Right lobe of liver (tissue), 4 donors: ENCODE results near the gene DMWD.

Experiments
- POLR2A ChIP-seq: fragments of 450-650 bp; IDR thresholded peaks from one replicate; pipeline ENCODE4 v1.6.1; 2017; ENCODE audit warnings: antibody characterized with exemption, mild to moderate bottlenecking
- TF ChIP-seq, protein P1 (sequence below), 4 donors: fragments of 200-600 bp in 3 of 4; fragments of 450-650 bp in 1 of 4; IDR thresholded peaks; one replicate each; pipeline versions ENCODE4 v1.5.1 to v1.8.0; 2016 to 2022; ENCODE audit warnings: antibody characterized with exemption in 4 of 4, mild to moderate bottlenecking in 2 of 4
- donor health status: DM: no; HTN: no; CAD: no.
- donor health status: DM: no; HTN: no; CAD: no.
- donor health status: DM: no; HTN: yes; CAD: no.

DNA sequence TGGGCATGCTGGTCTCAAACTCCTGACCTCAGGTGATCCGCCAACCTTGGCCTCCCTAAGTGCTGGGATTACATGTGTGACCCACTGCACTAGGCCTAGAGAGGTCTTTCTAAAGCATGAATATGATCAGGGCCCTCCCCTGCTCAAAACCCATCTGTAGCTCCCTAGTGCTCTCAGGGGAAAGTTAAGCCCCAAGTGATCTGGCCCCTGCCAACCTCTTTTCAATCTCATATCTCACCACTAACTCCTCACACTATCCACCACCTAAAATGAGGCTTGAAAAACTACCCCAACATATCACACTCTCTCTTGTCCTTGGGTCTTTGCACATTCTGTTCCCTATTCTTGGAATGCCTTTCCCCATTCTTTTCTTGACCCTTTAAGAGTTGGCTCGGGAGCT is 2.0 kb upstream of the DMWD start:
- TF ChIP-seq, protein P1, sequence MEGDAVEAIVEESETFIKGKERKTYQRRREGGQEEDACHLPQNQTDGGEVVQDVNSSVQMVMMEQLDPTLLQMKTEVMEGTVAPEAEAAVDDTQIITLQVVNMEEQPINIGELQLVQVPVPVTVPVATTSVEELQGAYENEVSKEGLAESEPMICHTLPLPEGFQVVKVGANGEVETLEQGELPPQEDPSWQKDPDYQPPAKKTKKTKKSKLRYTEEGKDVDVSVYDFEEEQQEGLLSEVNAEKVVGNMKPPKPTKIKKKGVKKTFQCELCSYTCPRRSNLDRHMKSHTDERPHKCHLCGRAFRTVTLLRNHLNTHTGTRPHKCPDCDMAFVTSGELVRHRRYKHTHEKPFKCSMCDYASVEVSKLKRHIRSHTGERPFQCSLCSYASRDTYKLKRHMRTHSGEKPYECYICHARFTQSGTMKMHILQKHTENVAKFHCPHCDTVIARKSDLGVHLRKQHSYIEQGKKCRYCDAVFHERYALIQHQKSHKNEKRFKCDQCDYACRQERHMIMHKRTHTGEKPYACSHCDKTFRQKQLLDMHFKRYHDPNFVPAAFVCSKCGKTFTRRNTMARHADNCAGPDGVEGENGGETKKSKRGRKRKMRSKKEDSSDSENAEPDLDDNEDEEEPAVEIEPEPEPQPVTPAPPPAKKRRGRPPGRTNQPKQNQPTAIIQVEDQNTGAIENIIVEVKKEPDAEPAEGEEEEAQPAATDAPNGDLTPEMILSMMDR (IDR thresholded peaks at IDR 0.05), result no peak
- no peak for TF ChIP-seq POLR2A
